Hematopoietic multipotent progenitor cell (in vitro differentiated cells): ENCODE measurements around the gene TCAP. TPM values are rescaled to one million over a fixed set of nuclear protein-coding genes. Genes with fewer than 3 reads are reported as not detected.

Experiments used
- DNase-seq, 3 donors: peaks; one replicate each; pipeline ENCODE4 v3.0.0-alpha.2; 2011 to 2015; ENCODE audit warnings: low read depth in 2 of 3, low spot score in 2 of 3
- total RNA-seq: library from RNA; depleted of rRNA; stranded (reverse); fragments of >200 nt; gene quantifications from one replicate; pipeline ENCODE4 v1.2.3, GENCODE V29; 2012

Gene TCAP
- total RNA-seq, 1 donor, result 0.81 TPM

GRCh38 chr17:39665642-39666224 is 584 bp downstream of the TCAP start:
- DNase-seq, result peak in 2 of 3 donors; percentile 37 to 54

- DNase-seq, result no peak
These were observed 1.1 kb downstream of the TCAP start for GRCh38 chr17:39666231-39666600.

GRCh38 chr17:39666601-39667261 is 1.6 kb downstream of the TCAP start:
- DNase-seq, result no peak

GRCh38 chr17:39667262-39667944 is 2.3 kb downstream of the TCAP start:
- no peak for DNase-seq

- peak; percentile 56 to 73 (median 73) for DNase-seq
These were observed 3.1 kb downstream of the TCAP start, which contains the start of gene PNMT for GRCh38 chr17:39667945-39668924. TSS of gene PNMT (plus strand) at chr17:39668453. CDS start at chr17:39668476, 23 bp downstream.

GRCh38 chr17:39669897-39670735 is 5.0 kb downstream of the TCAP start:
- no peak for DNase-seq

- DNase-seq, result no peak
These were observed 5.6 kb downstream of the TCAP start for GRCh38 chr17:39670746-39671145.

- peak in 1 of 3 donors; percentile 47 for DNase-seq
These were observed 6.7 kb downstream of the TCAP start for GRCh38 chr17:39671651-39672521.

- no peak for DNase-seq
These were observed 7.6 kb downstream of the TCAP start for GRCh38 chr17:39672522-39673334.

GRCh38 chr17:39673335-39674081 is 8.4 kb downstream of the TCAP start:
- DNase-seq, result no peak

- DNase-seq, result no peak
These were observed 9.0 kb downstream of the TCAP start for GRCh38 chr17:39674179-39674578.

GRCh38 chr17:39674702-39675389 is 9.7 kb downstream of the TCAP start:
- no peak for DNase-seq

- no peak for DNase-seq
These were observed 10.4 kb downstream of the TCAP start for GRCh38 chr17:39675390-39676082.

- DNase-seq, result peak in 1 of 3 donors; percentile 44
These were observed 11.2 kb downstream of the TCAP start for GRCh38 chr17:39676198-39676819.

GRCh38 chr17:39677072-39677471 is 11.9 kb downstream of the TCAP start:
- no peak for DNase-seq
